22Rv1 (cell line): Measurements from ENCODE around the gene PALD1.
"Not testable (repeated sequence)": the region's sequence is repeated elsewhere in the genome, so short reads cannot be mapped to it uniquely, and the experiment has no call there.

Source experiments
- H3K27ac ChIP-seq: fragments of 450-650 bp; 2 replicates; pipeline ENCODE4 v1.5.1; 2017
- ZFX ChIP-seq: fragments of 450-650 bp; IDR thresholded peaks from 2 replicates; pipeline ENCODE4 v1.6.1; 2017; ENCODE audit warnings: antibody characterized with exemption, borderline replicate concordance
- TF ChIP-seq, protein P1 (sequence below): fragments of 450-650 bp; IDR thresholded peaks from 2 replicates; pipeline ENCODE4 v1.5.1; 2017; ENCODE audit warnings: mild to moderate bottlenecking

PALD1 gene

DNA sequence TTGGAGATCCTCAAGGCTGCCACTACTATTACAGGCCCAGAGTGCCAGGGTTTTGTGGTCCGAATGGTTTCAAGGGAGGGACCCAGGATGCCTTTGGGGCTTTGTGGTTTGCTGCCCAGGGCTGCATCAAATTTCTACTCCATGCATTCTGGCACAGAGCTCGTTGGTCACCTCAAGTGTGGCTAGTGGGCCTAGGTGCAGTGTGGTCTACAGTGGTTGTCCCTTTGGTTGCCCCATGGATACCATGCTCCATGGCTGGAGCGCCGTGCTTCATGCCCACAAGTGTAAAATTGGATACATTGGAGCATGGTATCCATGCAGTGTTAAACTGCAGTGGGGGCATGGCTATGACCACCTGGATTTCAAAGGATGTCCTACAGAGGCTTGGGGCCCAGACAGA lies 129.4 kb downstream of the PALD1 start:
- TF ChIP-seq, protein P1, sequence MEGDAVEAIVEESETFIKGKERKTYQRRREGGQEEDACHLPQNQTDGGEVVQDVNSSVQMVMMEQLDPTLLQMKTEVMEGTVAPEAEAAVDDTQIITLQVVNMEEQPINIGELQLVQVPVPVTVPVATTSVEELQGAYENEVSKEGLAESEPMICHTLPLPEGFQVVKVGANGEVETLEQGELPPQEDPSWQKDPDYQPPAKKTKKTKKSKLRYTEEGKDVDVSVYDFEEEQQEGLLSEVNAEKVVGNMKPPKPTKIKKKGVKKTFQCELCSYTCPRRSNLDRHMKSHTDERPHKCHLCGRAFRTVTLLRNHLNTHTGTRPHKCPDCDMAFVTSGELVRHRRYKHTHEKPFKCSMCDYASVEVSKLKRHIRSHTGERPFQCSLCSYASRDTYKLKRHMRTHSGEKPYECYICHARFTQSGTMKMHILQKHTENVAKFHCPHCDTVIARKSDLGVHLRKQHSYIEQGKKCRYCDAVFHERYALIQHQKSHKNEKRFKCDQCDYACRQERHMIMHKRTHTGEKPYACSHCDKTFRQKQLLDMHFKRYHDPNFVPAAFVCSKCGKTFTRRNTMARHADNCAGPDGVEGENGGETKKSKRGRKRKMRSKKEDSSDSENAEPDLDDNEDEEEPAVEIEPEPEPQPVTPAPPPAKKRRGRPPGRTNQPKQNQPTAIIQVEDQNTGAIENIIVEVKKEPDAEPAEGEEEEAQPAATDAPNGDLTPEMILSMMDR: no peak
- no peak for TF ChIP-seq ZFX
- no peak overlapping the region for H3K27ac ChIP-seq

DNA sequence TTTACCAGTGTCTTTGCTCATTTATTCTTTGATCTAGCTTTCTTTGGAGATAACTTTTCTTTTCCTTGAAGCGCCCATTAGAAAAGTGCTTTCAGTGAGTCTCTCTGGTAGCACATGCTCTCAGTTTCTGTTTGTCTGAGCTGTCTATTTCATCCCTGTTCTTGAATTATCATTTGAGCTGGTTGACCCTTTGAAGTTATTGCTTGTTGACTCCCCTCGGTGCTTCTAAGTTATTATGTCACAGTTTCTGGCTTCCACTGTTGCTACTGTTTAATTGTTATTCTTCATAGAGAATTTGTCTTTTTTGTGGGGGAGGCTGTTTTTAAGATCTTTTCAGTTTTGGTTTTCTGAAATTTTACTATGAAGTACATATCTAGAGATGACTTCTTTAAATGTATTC lies 135.4 kb downstream of the PALD1 start:
- TF ChIP-seq, protein P1: no peak
- TF ChIP-seq ZFX: no peak

GRCh38 chr10:70614364-70614763 lies 135.8 kb downstream of the PALD1 start:
- H3K27ac ChIP-seq: not testable (repeated sequence)

More for the DNA sequence above, 135.4 kb downstream of the PALD1 start:
- H3K27ac ChIP-seq: no peak overlapping the region

- no peak for TF ChIP-seq ZFX
- TF ChIP-seq, protein P1: no peak
- H3K27ac ChIP-seq: no peak overlapping the region
Measured at GRCh38 chr10:70615211-70615610, 136.6 kb downstream of the PALD1 start.

DNA sequence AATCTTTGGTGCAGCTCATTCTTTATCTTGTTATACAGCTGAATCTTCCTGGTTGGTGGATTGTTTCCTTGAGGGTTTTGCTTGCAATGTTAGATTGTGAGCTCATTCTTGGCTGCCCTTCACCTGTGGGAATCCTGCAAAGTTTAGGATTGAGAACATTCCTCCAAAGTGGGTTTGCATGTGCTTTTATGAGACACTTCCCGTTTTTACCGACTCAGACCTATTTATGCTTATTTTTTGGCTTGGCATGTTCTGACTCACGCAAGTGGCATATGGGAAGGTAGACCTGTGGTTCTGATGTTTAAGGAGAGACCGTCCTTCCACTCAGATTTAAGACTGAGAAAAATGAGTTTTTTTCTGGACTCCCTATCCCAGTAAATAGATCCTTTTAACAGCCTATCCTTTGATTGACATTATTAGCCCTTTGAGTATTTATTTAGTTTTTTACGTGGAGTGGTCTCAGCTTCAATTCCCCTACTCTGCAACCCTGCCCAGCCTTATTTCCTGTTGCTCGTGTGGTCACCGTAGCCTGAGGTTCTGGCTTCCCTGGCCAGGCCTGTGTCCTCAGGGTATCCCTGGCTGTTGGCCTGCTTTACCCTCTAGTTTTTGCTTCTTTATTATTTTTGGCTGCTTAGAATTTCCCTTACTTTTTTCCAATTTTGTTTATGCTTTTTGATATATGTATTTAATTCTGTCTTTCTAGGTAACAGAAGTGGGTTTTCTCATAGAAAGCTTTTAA lies 137.4 kb downstream of the PALD1 start:
- no peak for TF ChIP-seq ZFX
- TF ChIP-seq, protein P1: no peak
- H3K27ac ChIP-seq: no peak overlapping the region

DNA sequence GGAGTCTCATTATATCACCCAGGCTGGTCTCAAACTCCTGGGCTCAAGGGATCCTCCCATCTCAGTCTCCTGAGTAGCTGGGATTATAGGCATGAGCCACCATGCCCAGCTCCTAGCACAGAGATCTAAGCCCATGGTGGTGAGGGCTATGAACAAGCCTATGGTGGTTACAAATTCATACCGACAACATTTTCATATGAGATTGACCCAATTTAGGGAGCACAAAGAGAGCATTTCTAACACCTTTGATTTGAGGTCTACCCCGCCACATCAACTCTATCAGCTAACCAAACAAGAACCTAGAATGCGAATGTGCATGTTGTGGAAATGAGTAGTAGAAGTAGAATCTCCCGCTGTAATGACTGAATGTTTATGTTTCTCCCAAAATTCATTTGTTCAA lies 138.2 kb downstream of the PALD1 start:
- no peak overlapping the region for H3K27ac ChIP-seq
- TF ChIP-seq, protein P1: no peak
- no peak for TF ChIP-seq ZFX
